Heart right ventricle (tissue), 16 donors: ENCODE data around the gene CST3. TPM values are rescaled to one million over a fixed set of nuclear protein-coding genes. Genes with fewer than 3 reads are reported as not detected.
A peak's percentile ranks its signal among the peaks of the same experiment; 100 is the strongest.
"Not testable (repeated sequence)": the region's sequence is repeated elsewhere in the genome, so short reads cannot be mapped to it uniquely, and the experiment has no call there.

ENCODE experiments used
- ATAC-seq, 8 donors: fragments of 200-7000 bp; cut with Tn5 transposase; one replicate each; pipeline ENCODE4 v1.9.1; 2020; ENCODE audit warnings: mild to moderate bottlenecking in 8 of 8, moderate library complexity in 8 of 8, moderate number of reproducible peaks in 1 of 8
- DNase-seq, 2 donors: peaks; one replicate each; pipeline ENCODE4 v3.0.0-alpha.2; 2020
- H3K27ac ChIP-seq, 10 donors: fragments of 200-600 bp; sonication (generic) in 2 of 10; one replicate each; pipeline versions ENCODE4 v1.5.0 to v1.8.0; 2020 to 2022; ENCODE audit warnings: mild to moderate bottlenecking in 3 of 10
- H3K27me3 ChIP-seq, 7 donors: fragments of 200-600 bp; one replicate each; pipeline ENCODE4 v1.8.0; 2021 to 2022; ENCODE audit warnings: mild to moderate bottlenecking in 2 of 7
- H3K36me3 ChIP-seq, 9 donors: fragments of 200-600 bp; sonication (generic) in 1 of 9; one replicate each; pipeline versions ENCODE4 v1.5.0 to v1.8.0; 2020 to 2022; ENCODE audit warnings: mild to moderate bottlenecking in 2 of 9
- H3K4me1 ChIP-seq, 9 donors: fragments of 200-600 bp; sonication (generic) in 1 of 9; one replicate each; pipeline versions ENCODE4 v1.5.0 to v1.8.0; 2020 to 2022; ENCODE audit warnings: mild to moderate bottlenecking in 4 of 9
- H3K4me3 ChIP-seq, 10 donors: fragments of 200-600 bp; sonication (generic) in 2 of 10; one replicate each; pipeline versions ENCODE4 v1.5.0 to v1.8.0; 2020 to 2022; ENCODE audit warnings: mild to moderate bottlenecking in 7 of 10, moderate library complexity in 2 of 10
- H3K9me3 ChIP-seq, 11 donors: fragments of 200-600 bp in 10 of 11; sonication (generic) in 2 of 11; one replicate each; pipeline versions ENCODE4 v1.5.0 to v1.8.0; 2013 to 2022; ENCODE audit warnings: mild to moderate bottlenecking in 2 of 11, control low read depth in 1 of 11, moderate library complexity in 1 of 11
- WGBS, 2 donors: extraction: QIAGEN DNeasy Blood & Tissue Kit; methylation state at CpG; one replicate each; pipeline ENCODE4 v1.1.7; 2013; ENCODE audit warnings: inconsistent platforms in 1 of 2; 5-methylcytosine and 5-hydroxymethylcytosine counted together
- intact Hi-C, 10 donors: fragments of 100-400 bp; cut with DNase I; formaldehyde crosslinking; loops; one replicate each; pipeline versions ENCODE4 v1.11.1 to v1.14.2; 2022
- polyA plus RNA-seq, 2 donors: library from polyadenylated mRNA; stranded (reverse); fragments of 200-250 nt; gene quantifications; one replicate each; pipeline ENCODE4 v1.2.3, GENCODE V29; 2013
- total RNA-seq, 10 donors: library from RNA; stranded (reverse); fragmentation: NEBNext Ultra II Directional in 3 of 10; extraction: Animal tissue kit (Norgen Biotek cat#: 25700) in 3 of 10; gene quantifications; one replicate each; pipeline versions ENCODE4 v1.2.1 to v1.2.4, GENCODE V29; 2021 to 2023
- TF ChIP-seq, protein P1 (sequence below), 9 donors: fragments of 200-600 bp; sonication (generic) in 2 of 9; IDR thresholded peaks; one replicate each; pipeline versions ENCODE4 v1.5.0 to v1.8.0; 2021 to 2022; ENCODE audit warnings: antibody characterized with exemption in 9 of 9, mild to moderate bottlenecking in 5 of 9, moderate library complexity in 1 of 9
- donor health status: Arrhythmogenic right ventricular cardiomyopathy.
- donor health status: ischemic (EF 13 %, LVEDD 7.1; RV severe dilation, severe dysfunction).
- donor health status: healthy with polysubstance abuse.
- donor health status: DM: no; HTN: yes; CAD: no.
- donor health status: DM: no; HTN: no; CAD: no.
- donor health status: ischemic (EF 25% LVEDD 6.9; RV normal size, moderate dysfunction).
- donor health status: ischemic (EF 25% LVEDD 5.7; RV mildly dilated, moderate dysfunction).
- donor health status: healthy.
- donor health status: DM: yes; HTN: yes; CAD: no.
- donor health status: Ischemic cardiomyopathy.
- donor health status: ischemic (EF 35%, LVEDD 5.7; RV mildly dilated, moderate dysfunction).
- donor health status: nonischemic (EF 11% LVEDD 7.7; RV severe dilation, severe dysfunction).
- donor health status: DM: yes; HTN: yes; CAD: no.
- donor health status: PGD.
- donor health status: ischemic (EF 29% LVEDD 5.4; RV normal size, mild dysfunction).
- donor health status: nonischemic (EF 23%, LVEDD 6.1; RV moderate dilation, normal function).

CST3 gene
- total and polyA plus RNA-seq, 12 donors = 395 to 1,066 (median 612) TPM

DNA sequence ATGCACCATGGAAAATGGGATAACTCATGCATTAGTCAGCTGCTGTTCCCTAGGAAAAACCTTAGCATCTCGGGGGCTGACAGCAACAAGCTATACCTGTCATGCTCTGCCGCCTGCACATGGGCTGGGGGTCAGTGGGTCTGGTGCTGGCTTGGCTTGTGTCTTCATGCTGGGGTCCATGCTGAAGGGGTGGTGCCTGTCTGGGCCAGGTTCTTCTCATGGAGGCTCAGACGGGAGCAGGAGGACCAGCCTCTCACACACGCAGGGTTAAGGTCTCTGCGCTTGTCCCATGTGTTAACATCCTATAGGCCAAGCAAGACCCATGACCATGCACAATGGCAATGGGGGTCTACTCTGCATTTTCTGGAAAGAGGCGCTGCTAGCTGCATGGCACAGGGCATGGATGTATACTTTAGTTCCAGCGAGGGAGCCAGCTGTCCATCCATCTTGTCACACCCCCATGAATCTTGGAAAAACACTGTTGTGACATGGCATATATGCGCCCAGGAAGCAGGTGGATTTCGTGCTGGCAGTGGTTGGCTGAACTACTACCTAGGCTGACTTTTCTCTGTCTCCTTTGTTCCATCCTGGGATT is 24.6 kb upstream of the CST3 start:
- intact Hi-C loops = loop anchor here in 1 of 10 donors (10.0 kb wide), 1 partner anchor 132 kb away; no protein-coding TSS in a partner anchor
- peaks cover 0 to 20% (median 3%) of the 10 kb centered on the region in 9 donors for H3K4me1 ChIP-seq
- H3K9me3 ChIP-seq = no peaks in the 10 kb centered on the region
- WGBS, 2 donors = 93 to 94% methylated on average over 9 of the region's 9 CpGs
- ATAC-seq (no peak), DNase-seq (no peak)
- no peak overlapping the region for H3K4me3 ChIP-seq
- no peak overlapping the region for H3K27ac ChIP-seq
- H3K27me3 ChIP-seq = no peaks in the 10 kb centered on the region
- TF ChIP-seq, protein P1, sequence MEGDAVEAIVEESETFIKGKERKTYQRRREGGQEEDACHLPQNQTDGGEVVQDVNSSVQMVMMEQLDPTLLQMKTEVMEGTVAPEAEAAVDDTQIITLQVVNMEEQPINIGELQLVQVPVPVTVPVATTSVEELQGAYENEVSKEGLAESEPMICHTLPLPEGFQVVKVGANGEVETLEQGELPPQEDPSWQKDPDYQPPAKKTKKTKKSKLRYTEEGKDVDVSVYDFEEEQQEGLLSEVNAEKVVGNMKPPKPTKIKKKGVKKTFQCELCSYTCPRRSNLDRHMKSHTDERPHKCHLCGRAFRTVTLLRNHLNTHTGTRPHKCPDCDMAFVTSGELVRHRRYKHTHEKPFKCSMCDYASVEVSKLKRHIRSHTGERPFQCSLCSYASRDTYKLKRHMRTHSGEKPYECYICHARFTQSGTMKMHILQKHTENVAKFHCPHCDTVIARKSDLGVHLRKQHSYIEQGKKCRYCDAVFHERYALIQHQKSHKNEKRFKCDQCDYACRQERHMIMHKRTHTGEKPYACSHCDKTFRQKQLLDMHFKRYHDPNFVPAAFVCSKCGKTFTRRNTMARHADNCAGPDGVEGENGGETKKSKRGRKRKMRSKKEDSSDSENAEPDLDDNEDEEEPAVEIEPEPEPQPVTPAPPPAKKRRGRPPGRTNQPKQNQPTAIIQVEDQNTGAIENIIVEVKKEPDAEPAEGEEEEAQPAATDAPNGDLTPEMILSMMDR (IDR thresholded peaks at IDR 0.05) = no peak
- no peaks in the 10 kb centered on the region for H3K36me3 ChIP-seq

DNA sequence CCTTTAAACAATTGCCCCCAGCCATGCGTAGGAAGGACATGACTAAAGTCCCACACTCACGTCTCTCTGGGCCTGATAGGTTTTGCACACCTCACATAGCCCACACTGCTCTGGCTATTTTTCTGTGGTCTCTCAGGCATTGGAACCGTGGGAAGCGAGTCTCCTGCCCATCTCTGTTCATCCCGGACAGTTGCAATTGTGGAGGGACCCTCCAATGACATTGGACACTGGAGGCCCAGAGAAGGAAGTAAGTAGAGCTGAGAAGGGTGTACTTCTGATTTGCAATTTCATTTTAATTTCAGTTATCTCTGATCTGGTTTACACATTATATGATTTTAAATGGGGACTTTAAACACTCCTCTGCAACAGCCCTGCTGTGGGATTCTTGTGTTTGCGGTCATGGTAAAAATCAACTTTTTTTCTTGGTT is 23.3 kb upstream of the CST3 start:
- no peak for ATAC-seq
- 83 to 89% methylated on average over 6 of the region's 6 CpGs for WGBS, 2 donors
- H3K9me3 ChIP-seq = no peaks in the 10 kb centered on the region

DNA sequence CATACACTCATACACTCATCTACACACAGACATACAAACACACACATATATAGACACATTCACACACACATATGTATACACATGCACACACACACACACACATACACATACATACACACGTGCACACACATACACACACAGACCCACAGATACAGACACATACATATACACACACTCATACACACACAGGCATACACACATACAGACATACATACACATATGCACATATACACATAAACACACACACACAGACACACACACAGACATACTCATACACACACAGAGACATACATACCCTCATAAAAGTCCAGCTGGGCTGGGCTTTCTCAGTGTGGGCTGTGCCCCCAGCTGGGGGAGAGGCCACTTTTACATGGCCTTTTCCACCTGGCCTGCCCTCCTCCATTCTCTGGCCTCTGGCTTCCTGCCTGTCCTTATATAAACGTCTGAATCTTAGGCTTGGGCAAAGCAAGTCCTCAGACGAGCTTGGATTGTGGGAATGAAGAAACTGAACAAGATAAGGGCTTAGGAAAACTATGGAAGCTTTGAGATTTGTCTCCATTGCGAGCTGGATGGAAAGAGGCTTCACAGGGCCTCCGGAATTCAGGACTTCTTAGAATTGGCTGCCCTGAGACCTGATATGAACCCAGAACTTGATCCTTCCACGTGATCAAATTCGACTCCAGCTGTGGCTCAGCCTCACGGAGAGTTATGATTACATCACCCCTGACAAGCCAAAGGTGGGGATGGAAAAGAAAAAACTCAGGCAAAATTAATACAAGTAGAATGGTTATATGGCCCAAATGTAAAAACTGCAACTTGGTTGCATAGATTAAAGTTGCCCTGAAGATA is 22.5 kb upstream of the CST3 start:
- DNase-seq (peak in 1 of 2 donors; percentile 47), ATAC-seq (peak in 7 of 8 donors; percentile 50 to 76 (median 62))
- 50% methylated on average over 8 of the region's 8 CpGs for WGBS, 2 donors
- no peak overlapping the region for H3K4me3 ChIP-seq
- H3K9me3 ChIP-seq = no peaks in the 10 kb centered on the region
- H3K4me1 ChIP-seq = peaks cover 0 to 26% (median 13%) of the 10 kb centered on the region in 9 donors
- intact Hi-C loops = loop anchor here in 1 of 10 donors (10.0 kb wide), 1 partner anchor 135 kb away; no protein-coding TSS in a partner anchor
- peaks cover 0 to 3% (median 0%) of the 10 kb centered on the region in 7 donors for H3K27me3 ChIP-seq
- TF ChIP-seq, protein P1 (IDR thresholded peaks at IDR 0.05) = no peak
- H3K27ac ChIP-seq = peak overlapping the region in 6 of 10 donors; percentile 46 to 77 (median 66)
- H3K36me3 ChIP-seq = no peaks in the 10 kb centered on the region

More for the DNA sequence above, 23.3 kb upstream of the CST3 start:
- Histone ChIP-seq H3K4me1 (peaks cover 0 to 18% (median 6%) of the 10 kb centered on the region in 9 donors), H3K4me3 (no peak overlapping the region), H3K27ac (peak overlapping the region in 3 of 10 donors; percentile 0 to 77 (median 71)), H3K36me3 (no peaks in the 10 kb centered on the region), H3K27me3 (peaks cover 0 to under 1% (median 0%) of the 10 kb centered on the region in 7 donors)
- TF ChIP-seq, protein P1 (IDR thresholded peaks at IDR 0.05) = no peak
- intact Hi-C loops = loop anchor here in 1 of 10 donors (10.0 kb wide), 1 partner anchor 134 kb away; no protein-coding TSS in a partner anchor
- DNase-seq = no peak

DNA sequence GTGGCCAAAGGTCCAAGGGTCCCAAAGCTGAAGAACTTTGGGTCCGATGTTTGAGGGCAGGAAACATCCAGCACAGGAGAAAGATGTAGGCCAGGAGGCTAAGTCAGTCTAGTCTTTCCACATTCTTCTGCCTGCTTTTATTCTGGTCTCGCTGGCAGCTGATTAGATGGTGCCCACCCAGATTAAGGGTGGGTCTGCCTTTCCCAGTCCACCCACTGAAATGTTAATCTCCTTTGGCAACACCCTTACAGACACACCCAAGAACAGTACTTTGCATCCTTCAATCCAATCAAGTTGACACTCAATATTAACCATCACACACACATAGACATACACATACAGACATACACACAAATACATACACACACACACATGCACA is 21.8 kb upstream of the CST3 start:
- DNase-seq, ATAC-seq, H3K27me3 ChIP-seq, H3K9me3 ChIP-seq, H3K4me3 ChIP-seq, H3K36me3 ChIP-seq, intact Hi-C loops: not testable (repeated sequence)
- Histone ChIP-seq H3K4me1 (peaks cover 4 to 33% (median 18%) of the 10 kb centered on the region in 9 donors), H3K27ac (peak overlapping the region in 4 of 10 donors; percentile 47 to 77 (median 68))
- 95 to 97% methylated on average over 2 of the region's 2 CpGs for WGBS, 2 donors
